SK-N-SH (cell line): ENCODE measurements around the gene ST7. TPM values are rescaled to one million over a fixed set of nuclear protein-coding genes. Genes with fewer than 3 reads are reported as not detected.
A peak's percentile ranks its signal among the peaks of the same experiment; 100 is the strongest.

Source experiments
- CTCF ChIA-PET: fragments of 300-600, 350-600 bp; formaldehyde crosslinking; extraction: SDS; loops from one replicate; lab custom pipeline; 2021; lab: Yijun Ruan, JAX
- POLR2A ChIA-PET: fragments of 350-600 bp; sonication (Branson Sonifier 250); formaldehyde crosslinking; extraction: SDS; loops from one replicate; lab custom pipeline; 2020; ENCODE audit warnings: antibody characterized with exemption, inconsistent platforms; lab: Yijun Ruan, JAX
- DNase-seq: peaks from one replicate; pipeline ENCODE4 v3.0.0; 2012
- H2AFZ ChIP-seq: fragments of 200-600 bp; sonication (generic); 2 replicates; pipeline ENCODE4 v1.8.1; 2016; ENCODE audit warnings: antibody characterized with exemption, mild to moderate bottlenecking, low read depth
- H3F3A ChIP-seq: fragments of 200-600 bp; sonication (generic); replicated peaks from 2 replicates; pipeline ENCODE3; 2016; ENCODE audit warnings: antibody characterized with exemption, mild to moderate bottlenecking; ENCODE audit not compliant: insufficient read depth
- H3K27ac ChIP-seq, 2 experiments: fragments of 200-500 bp in 1 of 2; fragments of 200-600 bp in 1 of 2; sonication (Bioruptor generic) in 1 of 2; sonication (generic), shearing (Covaris generic) in 1 of 2; 2 replicates each; pipeline versions ENCODE4 v1.5.1 to v1.6.1; 2014 to 2016; ENCODE audit warnings: low read depth in 2 of 2, inconsistent platforms in 1 of 2, low read length in 1 of 2, mild to moderate bottlenecking in 1 of 2, mixed read lengths in 1 of 2
- H3K27me3 ChIP-seq: fragments of 200-600 bp; sonication (generic), shearing (Covaris generic); 2 replicates; pipeline ENCODE4 v1.6.1; 2016; ENCODE audit warnings: mixed run types; ENCODE audit not compliant: insufficient read depth
- H3K36me3 ChIP-seq, 2 experiments: fragments of 200-500 bp in 1 of 2; fragments of 200-600 bp in 1 of 2; sonication (Bioruptor generic) in 1 of 2; sonication (generic) in 1 of 2; replicated peaks in 1 of 2; 2 replicates each; pipeline versions ENCODE3 to v1.5.1; 2014 to 2016; ENCODE audit warnings: low read length in 1 of 2, mild to moderate bottlenecking in 1 of 2; ENCODE audit not compliant: insufficient read depth in 2 of 2, control insufficient read depth in 1 of 2
- H3K4me1 ChIP-seq, 2 experiments: fragments of 200-500 bp in 1 of 2; fragments of 200-600 bp in 1 of 2; sonication (Bioruptor generic) in 1 of 2; sonication (generic), shearing (Covaris generic) in 1 of 2; 2 replicates each; pipeline versions ENCODE4 v1.5.1 to v1.6.1; 2014 to 2016; ENCODE audit warnings: low read depth in 1 of 2, low read length in 1 of 2, mixed run types in 1 of 2; ENCODE audit not compliant: insufficient read depth in 2 of 2, control insufficient read depth in 1 of 2
- H3K4me2 ChIP-seq: fragments of 200-600 bp; sonication (generic), shearing (Covaris generic); 2 replicates; pipeline ENCODE4 v1.6.1; 2017; ENCODE audit warnings: mixed run types
- H3K4me3 ChIP-seq, 2 experiments: fragments of 200-500 bp in 1 of 2; fragments of 200-600 bp in 1 of 2; sonication (Bioruptor generic) in 1 of 2; sonication (generic), shearing (Covaris generic) in 1 of 2; 2 replicates each; pipeline versions ENCODE4 v1.5.1 to v1.8.1; 2014 to 2016; ENCODE audit warnings: low read depth in 2 of 2, inconsistent platforms in 1 of 2, low read length in 1 of 2, mild to moderate bottlenecking in 1 of 2, mixed read lengths in 1 of 2, moderate library complexity in 1 of 2
- H3K79me2 ChIP-seq: fragments of 200-600 bp; sonication (generic); 2 replicates; pipeline ENCODE4 v1.8.1; 2017; ENCODE audit warnings: mild to moderate bottlenecking; ENCODE audit not compliant: insufficient read depth
- H3K9ac ChIP-seq: fragments of 200-600 bp; sonication (generic); 2 replicates; pipeline ENCODE4 v1.6.1; 2017; ENCODE audit warnings: mixed run types
- H3K9me2 ChIP-seq: fragments of 200-600 bp; sonication (generic); 2 replicates; pipeline ENCODE4 v1.6.1; 2017; ENCODE audit warnings: mixed run types
- H3K9me3 ChIP-seq: fragments of 200-600 bp; sonication (generic); 2 replicates; pipeline ENCODE4 v1.6.1; 2017; ENCODE audit warnings: mixed run types, mild to moderate bottlenecking, moderate library complexity
- H4K20me1 ChIP-seq: fragments of 200-600 bp; sonication (generic); 2 replicates; pipeline ENCODE4 v1.6.1; 2017; ENCODE audit warnings: mild to moderate bottlenecking, mixed run types; ENCODE audit not compliant: insufficient read depth
- CTCF ChIP-seq: fragments of 200-600 bp; sonication (generic); IDR thresholded peaks from 2 replicates; pipeline ENCODE4 v1.6.1; 2017; ENCODE audit warnings: antibody characterized with exemption, mild to moderate bottlenecking, moderate library complexity
- ELF1 ChIP-seq: IDR thresholded peaks from 2 replicates; pipeline ENCODE4 v1.4.0; 2012
- EZH2phosphoT487 ChIP-seq: fragments of 200-600 bp; sonication (generic); IDR thresholded peaks from 2 replicates; pipeline ENCODE4 v1.6.1; 2017; ENCODE audit warnings: low read depth, mixed run types, mild to moderate bottlenecking, antibody characterized with exemption, moderate library complexity, borderline replicate concordance
- FOXJ3 ChIP-seq: sonication (generic); formaldehyde crosslinking; IDR thresholded peaks from 2 replicates; pipeline ENCODE4 v1.5.1; 2020; ENCODE audit warnings: mild to moderate bottlenecking, missing genetic modification reagents
- GATA2 ChIP-seq: sonication (generic); formaldehyde crosslinking; IDR thresholded peaks from 2 replicates; pipeline ENCODE4 v1.5.0; 2020; ENCODE audit warnings: mild to moderate bottlenecking, missing genetic modification reagents
- MAX ChIP-seq: IDR thresholded peaks from 2 replicates; pipeline ENCODE4 v1.4.0; 2012; ENCODE audit warnings: low read depth
- MEF2A ChIP-seq: IDR thresholded peaks from 2 replicates; pipeline ENCODE4 v1.4.0; 2012; ENCODE audit warnings: low read depth, borderline replicate concordance
- MXI1 ChIP-seq: IDR thresholded peaks from 2 replicates; pipeline ENCODE4 v1.6.1; 2012; ENCODE audit warnings: mild to moderate bottlenecking, low read depth, low read length, improper control_type of control experiment
- NFIC ChIP-seq: IDR thresholded peaks from 2 replicates; pipeline ENCODE4 v1.4.0; 2012; ENCODE audit warnings: borderline replicate concordance
- NRF1 ChIP-seq: IDR thresholded peaks from 2 replicates; pipeline ENCODE4 v1.6.1; 2012; ENCODE audit warnings: low read depth, mild to moderate bottlenecking, low read length
- PBX3 ChIP-seq: IDR thresholded peaks from 2 replicates; pipeline ENCODE4; 2012
- RAD21 ChIP-seq: IDR thresholded peaks from 2 replicates; pipeline ENCODE4 v1.6.1; 2012; ENCODE audit warnings: mild to moderate bottlenecking, low read length
- RFX5 ChIP-seq: IDR thresholded peaks from 2 replicates; pipeline ENCODE4 v1.6.1; 2012; ENCODE audit warnings: mild to moderate bottlenecking, improper control_type of control experiment, low read length
- SIN3A ChIP-seq: IDR thresholded peaks from 2 replicates; pipeline ENCODE4 v1.6.1; 2012; ENCODE audit warnings: low read depth, mild to moderate bottlenecking, low read length, moderate library complexity, borderline replicate concordance
- SMC3 ChIP-seq: IDR thresholded peaks from 2 replicates; pipeline ENCODE4 v1.6.1; 2012; ENCODE audit warnings: low read depth, low read length, improper control_type of control experiment
- TCF12 ChIP-seq: IDR thresholded peaks from 2 replicates; pipeline ENCODE4 v1.4.0; 2012
- TEAD4 ChIP-seq: IDR thresholded peaks from 2 replicates; pipeline ENCODE4 v1.4.0; 2012; ENCODE audit warnings: mild to moderate bottlenecking, borderline replicate concordance; ENCODE audit not compliant: insufficient read depth
- WGBS: methylation state at CpG from one replicate; pipeline ENCODE4 v1.1.6; 2017; ENCODE audit warnings: low lambda C conversion rate; 5-methylcytosine and 5-hydroxymethylcytosine counted together
- polyA plus RNA-seq, 3 experiments: library from polyadenylated mRNA; depleted of rRNA; stranded (reverse); fragments of >200 nt; gene quantifications; 2 replicates each; pipeline ENCODE4 v1.2.3, GENCODE V29; 2012

Gene ST7
- polyA plus RNA-seq, 1 of the 3 experiments (the other 2 are of a cell fraction) = 23.5 TPM

GRCh38 chr7:117034851-117035464 is 81.7 kb downstream of the ST7 start:
- H3K36me3 ChIP-seq = peaks cover 2 to 7% of the 10 kb centered on the region in 2 experiments
- ChIA-PET POLR2A (no interaction called here), CTCF (interaction anchor here (0.9 to 3.8 kb wide), 8 partner anchors 8 to 86 kb away, joined by 3 to 21 read pairs (median 4); no protein-coding TSS in a partner anchor)
- WGBS = 63% methylated on average over 3 of the region's 3 CpGs
- no peaks in the 10 kb centered on the region for H3K27me3 ChIP-seq
- no peak overlapping the region for H3K4me2 ChIP-seq
- DNase-seq = no peak
- H3F3A ChIP-seq = peaks cover 3% of the 10 kb centered on the region
- no peak overlapping the region for H3K4me3 ChIP-seq
- H3K9ac ChIP-seq = no peak overlapping the region
- TF ChIP-seq TEAD4 = no peak
- no peak for TF ChIP-seq NFIC
- no peak for TF ChIP-seq FOXJ3 (CRISPR knock-in tag)
- TF ChIP-seq RFX5 = no peak
- no peak for TF ChIP-seq NRF1
- no peak for TF ChIP-seq GATA2 (CRISPR knock-in tag)
- no peak for TF ChIP-seq SMC3
- no peak for TF ChIP-seq MXI1
- TF ChIP-seq MEF2A = no peak
- TF ChIP-seq ELF1 = no peak
- no peak for TF ChIP-seq SIN3A
- no peak for TF ChIP-seq EZH2phosphoT487
- TF ChIP-seq PBX3 = no peak
- no peak for TF ChIP-seq MAX
- no peak for TF ChIP-seq RAD21
- no peak for TF ChIP-seq TCF12
- H3K27ac ChIP-seq = peak overlapping the region in 1 of 2 experiments; percentile 13; a peak in 1 of 4 replicates
- H3K79me2 ChIP-seq = peaks cover 8% of the 10 kb centered on the region; the same call in 1 of the 2 replicates
- H3K4me1 ChIP-seq = peaks cover 0 to 22% of the 10 kb centered on the region in 2 experiments; a peak in 3 of 4 replicates
- H3K9me3 ChIP-seq = 0 out of 2 replicates have a peak, but pooled peaks cover under 1% of the 10 kb centered on the region
- no peaks in the 10 kb centered on the region for H4K20me1 ChIP-seq
- no peak overlapping the region for H2AFZ ChIP-seq
- no peaks in the 10 kb centered on the region for H3K9me2 ChIP-seq

- Histone ChIP-seq H3K36me3 (peaks cover 2 to 6% of the 10 kb centered on the region in 2 experiments), H3K4me1 (peaks cover 0 to 22% of the 10 kb centered on the region in 2 experiments; a peak in 3 of 4 replicates), H3K9me2 (no peaks in the 10 kb centered on the region), H3K79me2 (peaks cover 8% of the 10 kb centered on the region; the same call in 1 of the 2 replicates), H3K9me3 (no peaks in the 10 kb centered on the region), H3K27ac (peak overlapping the region in 1 of 2 experiments; percentile 43; a peak in 2 of 4 replicates), H2AFZ (no peak overlapping the region), H3K4me2 (no peak overlapping the region)
- DNase-seq = no peak
- TF ChIP-seq EZH2phosphoT487 (no peak), CTCF (peak; percentile 36)
- TF ChIP-seq, all 33 proteins: peak for 1
- Histone ChIP-seq H3F3A (peaks cover 3% of the 10 kb centered on the region), H3K27me3 (no peaks in the 10 kb centered on the region), H3K4me3 (no peak overlapping the region), H3K9ac (no peak overlapping the region), H4K20me1 (no peaks in the 10 kb centered on the region)
- CTCF ChIA-PET = interaction anchor here (0.9 to 3.8 kb wide), 10 partner anchors 9 to 85 kb away, joined by 3 to 21 read pairs (median 4); no protein-coding TSS in a partner anchor
- POLR2A ChIA-PET = no interaction called here
- 89% methylated on average over 1 of the region's 1 CpG for WGBS
Observed at GRCh38 chr7:117035465-117035862, 82.2 kb downstream of the ST7 start.
